ENCODE data around the gene MED12L.

Gene MED12L

DNA sequence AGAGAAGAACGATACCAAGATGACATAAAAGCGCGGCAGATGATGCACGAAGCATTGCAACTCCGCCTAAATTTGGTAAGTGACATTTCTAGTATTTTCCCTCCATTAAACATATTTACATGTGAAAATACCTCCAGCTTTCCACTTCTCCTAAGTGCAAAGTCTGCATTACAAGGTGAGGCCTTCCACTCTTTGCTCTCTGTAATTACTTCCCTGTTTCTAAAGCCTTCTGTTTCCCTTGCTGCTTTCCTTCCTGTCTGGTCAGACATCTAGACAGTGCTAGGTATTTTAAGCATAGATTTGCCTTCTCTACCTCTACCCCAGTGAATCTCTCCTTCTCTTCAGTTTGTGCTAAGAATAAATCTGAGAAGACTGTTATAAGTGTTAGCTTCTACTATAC lies 297.2 kb downstream of the MED12L start:
- no peak overlapping the region for H3K4me3 ChIP-seq (ENCODE audit: low read length)
- TF ChIP-seq, protein P1, sequence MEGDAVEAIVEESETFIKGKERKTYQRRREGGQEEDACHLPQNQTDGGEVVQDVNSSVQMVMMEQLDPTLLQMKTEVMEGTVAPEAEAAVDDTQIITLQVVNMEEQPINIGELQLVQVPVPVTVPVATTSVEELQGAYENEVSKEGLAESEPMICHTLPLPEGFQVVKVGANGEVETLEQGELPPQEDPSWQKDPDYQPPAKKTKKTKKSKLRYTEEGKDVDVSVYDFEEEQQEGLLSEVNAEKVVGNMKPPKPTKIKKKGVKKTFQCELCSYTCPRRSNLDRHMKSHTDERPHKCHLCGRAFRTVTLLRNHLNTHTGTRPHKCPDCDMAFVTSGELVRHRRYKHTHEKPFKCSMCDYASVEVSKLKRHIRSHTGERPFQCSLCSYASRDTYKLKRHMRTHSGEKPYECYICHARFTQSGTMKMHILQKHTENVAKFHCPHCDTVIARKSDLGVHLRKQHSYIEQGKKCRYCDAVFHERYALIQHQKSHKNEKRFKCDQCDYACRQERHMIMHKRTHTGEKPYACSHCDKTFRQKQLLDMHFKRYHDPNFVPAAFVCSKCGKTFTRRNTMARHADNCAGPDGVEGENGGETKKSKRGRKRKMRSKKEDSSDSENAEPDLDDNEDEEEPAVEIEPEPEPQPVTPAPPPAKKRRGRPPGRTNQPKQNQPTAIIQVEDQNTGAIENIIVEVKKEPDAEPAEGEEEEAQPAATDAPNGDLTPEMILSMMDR (IDR thresholded peaks at IDR 0.05; ENCODE audit: insufficient read depth, low read depth, low read length, missing control alignments): no peak
- no peak for DNase-seq (ENCODE audit: low read depth)

DNA sequence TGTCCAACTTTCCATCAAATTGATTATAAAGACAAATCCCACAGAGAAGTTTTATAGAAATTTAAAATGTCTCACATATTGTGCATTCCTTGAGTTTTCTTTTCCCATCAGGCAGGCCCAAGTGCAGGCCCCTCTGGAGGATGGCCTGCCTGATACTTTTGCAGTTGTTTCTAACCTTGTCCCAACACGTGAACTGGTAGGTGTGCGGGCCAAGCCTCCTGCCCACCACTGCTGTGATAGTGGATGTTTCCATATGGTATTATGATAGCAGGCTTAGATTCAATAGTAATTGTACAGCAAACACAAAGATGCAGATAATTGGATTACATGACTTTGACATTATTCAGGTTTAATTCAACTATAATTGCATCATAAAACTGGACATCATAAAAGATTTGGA lies 297.6 kb downstream of the MED12L start:
- DNase-seq (ENCODE audit: low read depth): no peak
- TF ChIP-seq, protein P1 (IDR thresholded peaks at IDR 0.05; ENCODE audit: insufficient read depth, low read depth, low read length, missing control alignments): no peak
- H3K4me3 ChIP-seq (ENCODE audit: low read length): no peak overlapping the region

DNA sequence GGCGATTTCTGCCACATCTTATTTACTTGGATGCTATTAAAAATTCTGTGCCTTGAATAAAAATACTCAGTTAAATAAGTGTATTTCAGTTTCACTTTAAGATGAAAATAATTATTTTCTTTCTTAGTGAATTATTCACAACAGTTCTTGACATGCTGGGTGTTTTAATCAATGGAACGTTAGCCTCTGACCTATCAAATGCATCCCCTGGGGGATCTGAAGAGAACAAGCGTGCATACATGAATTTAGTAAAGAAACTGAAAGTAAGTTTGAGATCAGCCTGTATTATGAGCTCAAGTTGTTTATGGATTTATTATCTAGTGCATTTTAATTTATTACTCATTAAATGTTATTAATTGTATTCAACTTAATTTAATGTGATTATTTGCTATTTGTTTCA lies 298.5 kb downstream of the MED12L start:
- DNase-seq (ENCODE audit: low read depth): no peak
- H3K4me3 ChIP-seq (ENCODE audit: low read length): no peak overlapping the region
- TF ChIP-seq, protein P1 (IDR thresholded peaks at IDR 0.05; ENCODE audit: insufficient read depth, low read depth, low read length, missing control alignments): no peak

DNA sequence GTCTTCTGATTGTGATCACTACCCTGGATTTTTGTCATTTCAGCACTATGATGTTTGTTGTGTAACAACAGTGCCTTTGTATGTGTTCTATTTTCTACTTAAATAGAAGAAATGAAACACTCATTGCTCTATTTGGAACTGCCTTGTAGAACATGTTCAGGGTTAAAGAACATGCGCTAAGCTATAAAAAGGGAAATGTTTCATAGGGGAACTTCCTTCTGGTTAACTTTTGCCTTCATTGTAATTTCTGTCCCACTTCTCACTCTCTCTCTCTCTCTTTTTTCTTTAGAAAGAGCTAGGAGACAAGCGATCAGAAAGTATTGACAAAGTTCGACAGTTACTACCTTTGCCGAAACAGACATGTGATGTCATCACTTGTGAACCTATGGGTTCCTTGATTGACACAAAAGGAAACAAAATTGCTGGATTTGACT lies 299.3 kb downstream of the MED12L start, which contains the start of gene P2RY12:
TSS of gene P2RY12 (minus strand) at position 13 of the 434 bp plus-strand sequence. CDS start 45,908 bp downstream, outside the sequence.
- H3K4me3 ChIP-seq (ENCODE audit: low read length): no peak within 1 kb of the TSS
- no peak for DNase-seq (ENCODE audit: low read depth)
- TF ChIP-seq, protein P1 (IDR thresholded peaks at IDR 0.05; ENCODE audit: insufficient read depth, low read depth, low read length, missing control alignments): no peak

DNA sequence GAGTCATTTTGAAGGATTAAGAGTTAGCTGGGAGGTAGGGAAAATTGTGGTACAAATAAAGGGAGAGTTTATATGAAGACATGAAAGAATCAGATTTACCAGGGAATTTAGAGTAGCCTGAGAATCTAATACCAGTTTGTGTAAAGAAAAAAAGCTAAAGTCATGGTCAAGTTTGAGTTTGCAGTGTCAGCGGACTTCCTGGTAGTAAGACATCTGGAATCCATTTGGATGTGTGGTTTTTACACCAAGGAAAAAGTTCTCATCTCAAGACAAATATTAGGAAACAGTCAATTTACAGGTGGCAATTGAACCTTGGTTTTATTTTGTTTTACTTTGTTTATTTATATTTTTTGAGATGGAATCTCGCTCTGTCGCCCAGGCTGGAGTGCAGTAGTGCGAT lies 300.6 kb downstream of the MED12L start:
- no peak for DNase-seq (ENCODE audit: low read depth)
- TF ChIP-seq, protein P1 (IDR thresholded peaks at IDR 0.05; ENCODE audit: insufficient read depth, low read depth, low read length, missing control alignments): no peak
- H3K4me3 ChIP-seq (ENCODE audit: low read length): no peak overlapping the region

DNA sequence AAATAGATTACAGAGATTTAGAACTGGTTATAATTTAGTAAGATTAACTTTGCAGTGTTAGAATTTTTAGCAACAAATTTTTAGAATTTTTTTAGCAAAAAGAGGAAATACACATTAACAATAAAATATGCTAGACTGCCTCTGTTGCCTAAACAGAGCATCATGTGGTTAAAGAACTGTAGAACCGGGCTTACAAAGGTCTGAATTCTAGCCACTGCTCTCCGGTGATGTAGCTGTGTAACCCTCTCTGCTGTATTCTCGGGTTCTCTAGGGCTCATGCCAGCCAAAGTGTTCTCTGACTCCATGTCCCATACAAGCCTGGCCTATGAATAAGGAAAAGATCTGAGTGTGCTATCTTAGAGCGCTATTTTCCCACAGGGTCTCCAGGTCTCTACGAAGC lies 302.0 kb downstream of the MED12L start:
- H3K4me3 ChIP-seq (ENCODE audit: low read length): no peak overlapping the region
- TF ChIP-seq, protein P1 (IDR thresholded peaks at IDR 0.05; ENCODE audit: insufficient read depth, low read depth, low read length, missing control alignments): no peak

DNA sequence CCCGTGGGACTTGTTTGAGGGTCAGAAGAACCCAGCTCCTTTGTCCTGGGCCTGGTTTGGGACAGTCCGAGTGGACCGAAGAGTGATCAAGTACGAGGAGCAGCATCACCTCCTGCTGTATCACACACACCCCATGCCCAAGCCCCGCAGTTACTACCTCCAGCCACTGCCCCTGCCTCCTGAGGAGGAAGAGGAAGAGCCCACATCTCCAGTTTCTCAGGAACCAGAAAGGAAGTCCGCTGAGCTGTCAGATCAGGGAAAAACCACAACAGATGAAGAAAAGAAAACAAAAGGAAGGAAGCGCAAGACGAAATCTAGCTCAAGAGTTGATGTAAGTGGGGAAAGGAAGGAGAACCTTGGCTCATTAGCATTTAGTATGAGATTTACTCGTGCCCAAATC lies 302.4 kb downstream of the MED12L start:
- no peak for DNase-seq (ENCODE audit: low read depth)
- H3K4me3 ChIP-seq (ENCODE audit: low read length): no peak overlapping the region
- TF ChIP-seq, protein P1 (IDR thresholded peaks at IDR 0.05; ENCODE audit: insufficient read depth, low read depth, low read length, missing control alignments): no peak

More for the DNA sequence above, 302.0 kb downstream of the MED12L start:
- DNase-seq (ENCODE audit: low read depth): no peak

Data from epithelial cell of esophagus (primary cell).